Measurements from ENCODE around the gene TSTD1.
A peak's percentile ranks its signal among the peaks of the same experiment; 100 is the strongest.

TSTD1 gene

GRCh38 chr1:161038523-161039153 is at the start of gene TSTD1:
Gene TSTD1 (minus strand): TSS chr1:161038964. CDS start chr1:161038889, 75 bp downstream.
- DNase-seq (ENCODE audit: low spot score), result no peak

GRCh38 chr1:161086457-161086856 is 47.7 kb upstream of the TSTD1 start:
- DNase-seq (ENCODE audit: low spot score), result no peak

- DNase-seq (ENCODE audit: low spot score), result no peak
These were observed 46.4 kb upstream of the TSTD1 start for GRCh38 chr1:161085165-161085564.

GRCh38 chr1:161084597-161084988 is 45.8 kb upstream of the TSTD1 start:
- DNase-seq (ENCODE audit: low spot score), result no peak

GRCh38 chr1:161083748-161084596 is 45.2 kb upstream of the TSTD1 start:
- DNase-seq (ENCODE audit: low spot score), result no peak

- peak; percentile 47 for DNase-seq (ENCODE audit: low spot score)
These were observed 44.4 kb upstream of the TSTD1 start for GRCh38 chr1:161082996-161083747.

- no peak for DNase-seq (ENCODE audit: low spot score)
These were observed 43.7 kb upstream of the TSTD1 start for GRCh38 chr1:161082483-161082882.

- DNase-seq (ENCODE audit: low spot score), result no peak
These were observed 42.8 kb upstream of the TSTD1 start for GRCh38 chr1:161081519-161081918.

- no peak for DNase-seq (ENCODE audit: low spot score)
These were observed 42.0 kb upstream of the TSTD1 start for GRCh38 chr1:161080441-161081405.

GRCh38 chr1:161079436-161080110 is 40.8 kb upstream of the TSTD1 start:
- DNase-seq (ENCODE audit: low spot score), result no peak

- DNase-seq (ENCODE audit: low spot score), result no peak
These were observed 38.7 kb upstream of the TSTD1 start for GRCh38 chr1:161077426-161077825.

GRCh38 chr1:161076410-161076809 is 37.6 kb upstream of the TSTD1 start:
- no peak for DNase-seq (ENCODE audit: low spot score)

GRCh38 chr1:161074676-161075368 is 36.1 kb upstream of the TSTD1 start:
- no peak for DNase-seq (ENCODE audit: low spot score)

GRCh38 chr1:161073474-161074121 is 34.8 kb upstream of the TSTD1 start:
- no peak for DNase-seq (ENCODE audit: low spot score)

- DNase-seq (ENCODE audit: low spot score), result no peak
These were observed 34.1 kb upstream of the TSTD1 start for GRCh38 chr1:161072751-161073449.

- peak; percentile 71 for DNase-seq (ENCODE audit: low spot score)
These were observed 33.2 kb upstream of the TSTD1 start for GRCh38 chr1:161071886-161072371.

GRCh38 chr1:161070761-161071160 is 32.0 kb upstream of the TSTD1 start:
- no peak for DNase-seq (ENCODE audit: low spot score)

- DNase-seq (ENCODE audit: low spot score), result no peak
These were observed 31.0 kb upstream of the TSTD1 start, which contains the start of gene ARHGAP30 for GRCh38 chr1:161069731-161070270. Gene ARHGAP30 (minus strand): TSS chr1:161069891. CDS start chr1:161069624, 267 bp downstream.

GRCh38 chr1:161069241-161069640 is 30.5 kb upstream of the TSTD1 start:
- DNase-seq (ENCODE audit: low spot score), result no peak

Data from HuH-7.5 (cell line).